Gastroesophageal sphincter (tissue), 3 donors: ENCODE measurements around the gene CRYBG1.

Source experiments
- POLR2A ChIP-seq, 2 donors: fragments of 450-650 bp; IDR thresholded peaks; one replicate each; pipeline ENCODE4 v1.6.1; 2017; ENCODE audit warnings: antibody characterized with exemption in 2 of 2, mild to moderate bottlenecking in 2 of 2, moderate library complexity in 1 of 2
- TF ChIP-seq, protein P1 (sequence below), 4 experiments: fragments of 200-600 bp in 2 of 4; fragments of 450-650 bp in 2 of 4; sonication (generic) in 1 of 4; IDR thresholded peaks; one replicate each; pipeline ENCODE4 v1.5.1; 2017 to 2019; ENCODE audit warnings: antibody characterized with exemption in 4 of 4, mild to moderate bottlenecking in 2 of 4, moderate library complexity in 2 of 4

GRCh38 chr6:106618324-106618723 lies 257.8 kb downstream of the CRYBG1 start:
- TF ChIP-seq, protein P1, sequence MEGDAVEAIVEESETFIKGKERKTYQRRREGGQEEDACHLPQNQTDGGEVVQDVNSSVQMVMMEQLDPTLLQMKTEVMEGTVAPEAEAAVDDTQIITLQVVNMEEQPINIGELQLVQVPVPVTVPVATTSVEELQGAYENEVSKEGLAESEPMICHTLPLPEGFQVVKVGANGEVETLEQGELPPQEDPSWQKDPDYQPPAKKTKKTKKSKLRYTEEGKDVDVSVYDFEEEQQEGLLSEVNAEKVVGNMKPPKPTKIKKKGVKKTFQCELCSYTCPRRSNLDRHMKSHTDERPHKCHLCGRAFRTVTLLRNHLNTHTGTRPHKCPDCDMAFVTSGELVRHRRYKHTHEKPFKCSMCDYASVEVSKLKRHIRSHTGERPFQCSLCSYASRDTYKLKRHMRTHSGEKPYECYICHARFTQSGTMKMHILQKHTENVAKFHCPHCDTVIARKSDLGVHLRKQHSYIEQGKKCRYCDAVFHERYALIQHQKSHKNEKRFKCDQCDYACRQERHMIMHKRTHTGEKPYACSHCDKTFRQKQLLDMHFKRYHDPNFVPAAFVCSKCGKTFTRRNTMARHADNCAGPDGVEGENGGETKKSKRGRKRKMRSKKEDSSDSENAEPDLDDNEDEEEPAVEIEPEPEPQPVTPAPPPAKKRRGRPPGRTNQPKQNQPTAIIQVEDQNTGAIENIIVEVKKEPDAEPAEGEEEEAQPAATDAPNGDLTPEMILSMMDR (IDR thresholded peaks at IDR 0.05), result no peak
- no peak for TF ChIP-seq POLR2A (IDR thresholded peaks at IDR 0.05)
